HG03097 (cell line): ENCODE results near the gene MT1H.
"Not testable (repeated sequence)": the region's sequence is repeated elsewhere in the genome, so short reads cannot be mapped to it uniquely, and the experiment has no call there.

Experiments used
- ATAC-seq: cut with Tn5 transposase; IDR thresholded peaks from one replicate; pipeline ENCODE4 v1.9.1; 2021; ENCODE audit not compliant: unreplicated experiment, low FRiP score

MT1H gene

DNA sequence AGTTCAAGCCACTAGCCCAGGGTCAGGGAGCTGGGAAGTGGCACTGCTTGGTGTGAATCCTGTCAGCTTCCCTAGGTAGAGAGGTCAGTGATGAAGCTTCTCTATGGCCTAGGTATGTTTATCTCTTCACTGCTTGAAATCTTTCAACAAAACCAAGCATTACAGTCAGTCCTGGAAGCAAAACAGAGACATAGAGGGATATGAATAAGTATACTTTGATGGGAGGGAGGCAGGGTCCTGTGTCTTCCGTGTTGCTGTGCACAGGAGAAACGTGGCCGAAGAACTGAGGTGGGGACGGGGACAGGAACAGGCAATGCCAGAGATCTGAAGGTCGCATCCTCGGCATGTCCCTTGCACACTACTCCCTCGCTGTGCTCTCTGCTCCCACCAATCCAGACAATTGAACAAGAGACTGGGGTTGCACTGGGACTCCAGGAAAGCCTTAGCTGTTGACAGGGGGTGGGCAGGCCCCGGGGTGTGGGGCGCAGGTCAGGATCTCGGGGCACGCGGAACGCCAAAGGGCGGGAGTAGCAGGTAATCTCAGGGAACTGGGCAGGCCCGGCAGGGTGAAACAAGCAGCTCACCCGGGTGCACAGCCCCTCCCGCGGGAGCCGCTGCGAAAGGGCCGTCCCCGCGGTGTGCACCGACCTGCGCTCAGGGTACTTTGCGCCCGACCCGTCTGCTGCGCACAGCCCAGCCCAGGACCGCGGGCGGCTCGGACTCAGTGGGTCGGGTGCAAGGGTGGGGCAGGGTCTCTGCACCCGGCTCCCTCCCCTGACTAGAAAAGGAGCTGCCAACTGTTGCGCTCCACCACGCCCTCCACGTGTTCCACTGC, at the start of gene MT1H:
TSS of gene MT1H (plus strand) at position 810 of the 835 bp plus-strand sequence. CDS start 71 bp downstream, outside the sequence.
- no peak for ATAC-seq

DNA sequence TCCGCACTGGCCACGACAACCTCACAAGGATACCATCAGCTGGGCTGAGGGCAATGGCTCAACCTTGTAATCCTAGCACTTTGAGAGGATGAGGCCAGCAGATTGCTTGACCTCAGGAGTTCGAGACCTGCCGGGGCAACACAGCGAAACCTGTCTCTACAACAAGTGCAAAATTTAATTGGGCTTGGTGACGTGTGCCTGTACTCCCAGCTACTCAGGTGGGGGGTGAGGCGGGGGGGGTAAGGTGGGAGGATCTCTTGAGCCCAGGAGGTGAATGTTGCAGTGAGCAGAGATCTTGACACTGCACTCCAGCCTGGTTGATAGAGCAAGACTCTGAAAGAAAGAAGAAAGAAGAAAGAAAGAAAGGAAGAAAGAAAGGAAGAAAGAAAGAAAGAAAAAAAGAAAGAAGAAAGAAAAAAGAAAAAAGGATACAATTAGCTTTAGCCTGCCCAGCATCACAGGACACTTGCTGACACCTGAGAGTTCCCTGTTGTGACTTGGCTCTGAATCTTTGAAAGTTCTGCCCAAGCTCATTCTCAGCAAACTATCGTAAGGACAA, 49.2 kb upstream of the MT1H start:
- ATAC-seq: no peak

DNA sequence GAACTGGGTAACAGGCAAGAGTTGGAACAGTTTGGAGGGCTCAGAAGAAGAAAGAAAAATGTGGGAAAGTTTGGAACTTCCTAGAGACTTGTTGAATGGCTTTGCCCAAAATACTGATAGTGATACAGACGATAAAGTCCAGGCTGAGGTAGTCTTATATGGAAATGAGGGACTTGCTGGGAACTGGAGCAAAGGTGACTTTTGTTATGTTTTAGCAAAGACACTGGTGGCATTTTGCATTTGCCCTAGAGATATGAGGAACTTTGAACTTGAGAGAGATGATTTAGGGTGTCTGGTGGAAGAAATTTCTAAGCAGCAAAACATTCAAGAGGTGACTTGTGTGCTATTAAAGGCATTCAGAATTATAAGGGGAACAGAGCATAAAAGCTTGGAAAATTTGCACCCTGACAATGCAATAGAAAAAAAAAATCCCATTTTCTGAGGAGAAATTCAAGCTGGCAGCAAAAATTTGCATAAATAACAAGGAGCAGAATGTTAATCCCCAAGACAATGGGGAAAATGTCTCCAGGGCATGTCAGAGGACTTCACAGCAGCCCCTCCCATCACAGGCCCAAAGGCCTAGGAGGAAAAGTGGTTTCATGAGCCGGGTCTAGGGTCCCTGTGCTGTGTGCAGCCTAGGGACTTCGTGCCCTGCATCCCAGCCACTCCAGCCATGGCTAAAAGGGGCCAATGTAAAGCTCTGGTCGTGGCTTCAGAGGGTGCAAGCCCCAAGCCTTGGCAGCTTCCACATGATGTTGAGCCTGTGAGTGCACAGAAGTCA, 47.8 kb upstream of the MT1H start:
- not testable (repeated sequence) for ATAC-seq

DNA sequence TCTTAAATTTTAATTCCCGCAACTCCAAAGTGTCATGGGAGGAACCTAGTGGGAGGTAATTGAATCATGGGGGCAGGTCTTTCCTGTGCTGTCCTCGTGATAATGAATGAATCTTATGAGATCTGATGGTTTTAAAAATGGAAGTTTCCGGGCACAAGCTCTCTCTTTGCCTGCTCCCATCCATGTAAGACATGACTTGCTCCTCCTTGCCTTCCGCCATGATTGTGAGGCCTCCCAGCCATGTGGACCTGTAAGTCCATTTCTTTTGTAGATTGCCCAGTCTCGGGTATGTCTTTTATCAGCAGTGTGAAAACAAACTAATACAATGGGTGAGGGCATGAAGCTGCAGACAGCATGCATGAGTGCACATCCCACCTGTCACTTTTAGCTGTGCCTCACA, 46.4 kb upstream of the MT1H start:
- ATAC-seq: not testable (repeated sequence)

DNA sequence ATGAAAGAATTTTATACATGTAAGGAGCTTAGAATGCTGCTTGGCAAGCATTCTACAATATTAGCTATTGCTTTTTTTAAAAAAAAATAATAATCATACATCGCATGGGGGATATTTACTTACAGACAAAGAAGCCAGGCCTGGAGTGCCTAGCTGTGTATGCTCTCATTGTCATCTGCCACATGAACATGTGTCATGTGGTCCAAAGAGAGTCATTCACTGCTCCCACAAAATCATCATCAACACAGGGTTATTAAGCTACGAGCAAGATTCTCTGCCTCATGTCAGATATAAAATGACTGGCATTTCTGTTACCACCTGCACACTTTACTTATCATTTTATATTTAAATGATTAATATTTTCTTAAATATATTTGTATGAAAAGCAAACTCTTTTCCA, 46.0 kb upstream of the MT1H start:
- no peak for ATAC-seq

DNA sequence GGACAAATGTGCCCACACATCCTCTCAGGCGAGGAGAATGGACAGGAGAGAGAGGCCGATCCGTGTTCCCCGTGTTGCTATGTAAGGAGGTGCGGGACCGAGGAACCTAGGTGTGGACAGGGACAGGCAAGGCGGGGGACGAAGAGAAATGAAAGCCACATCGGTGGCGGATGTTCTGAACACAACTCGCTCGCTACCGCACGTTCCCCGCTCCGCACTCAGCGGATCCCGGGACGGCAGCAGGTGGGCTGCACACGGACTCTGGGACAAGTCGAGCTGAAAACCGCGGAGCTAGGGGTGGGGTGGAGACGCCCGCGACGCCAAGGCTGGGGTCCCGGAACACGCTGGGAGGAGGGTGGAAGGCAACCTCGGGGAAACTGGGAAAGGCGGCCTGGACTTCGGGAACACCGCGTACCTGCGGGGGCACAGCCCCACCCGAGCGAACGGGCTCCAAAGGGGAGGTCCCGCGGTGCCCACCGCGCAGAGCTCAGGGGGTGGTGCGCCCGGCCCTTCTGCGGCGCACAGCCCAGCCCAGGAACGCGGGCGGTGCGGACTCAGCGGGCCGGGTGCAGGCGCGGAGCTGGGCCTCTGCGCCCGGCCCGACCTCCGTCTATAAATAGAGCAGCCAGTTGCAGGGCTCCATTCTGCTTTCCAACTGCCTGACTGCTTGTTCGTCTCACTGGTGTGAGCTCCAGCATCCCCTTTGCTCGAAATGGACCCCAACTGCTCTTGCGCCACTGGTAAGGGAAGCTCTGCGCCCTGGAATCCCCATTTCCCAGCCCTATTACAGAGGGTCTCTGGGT, 44.3 kb upstream of the MT1H start, which contains the start of gene MT1E:
TSS of gene MT1E (plus strand) at position 642 of the 803 bp plus-strand sequence. CDS start at position 713, 71 bp downstream.
- ATAC-seq: peak; percentile 49

DNA sequence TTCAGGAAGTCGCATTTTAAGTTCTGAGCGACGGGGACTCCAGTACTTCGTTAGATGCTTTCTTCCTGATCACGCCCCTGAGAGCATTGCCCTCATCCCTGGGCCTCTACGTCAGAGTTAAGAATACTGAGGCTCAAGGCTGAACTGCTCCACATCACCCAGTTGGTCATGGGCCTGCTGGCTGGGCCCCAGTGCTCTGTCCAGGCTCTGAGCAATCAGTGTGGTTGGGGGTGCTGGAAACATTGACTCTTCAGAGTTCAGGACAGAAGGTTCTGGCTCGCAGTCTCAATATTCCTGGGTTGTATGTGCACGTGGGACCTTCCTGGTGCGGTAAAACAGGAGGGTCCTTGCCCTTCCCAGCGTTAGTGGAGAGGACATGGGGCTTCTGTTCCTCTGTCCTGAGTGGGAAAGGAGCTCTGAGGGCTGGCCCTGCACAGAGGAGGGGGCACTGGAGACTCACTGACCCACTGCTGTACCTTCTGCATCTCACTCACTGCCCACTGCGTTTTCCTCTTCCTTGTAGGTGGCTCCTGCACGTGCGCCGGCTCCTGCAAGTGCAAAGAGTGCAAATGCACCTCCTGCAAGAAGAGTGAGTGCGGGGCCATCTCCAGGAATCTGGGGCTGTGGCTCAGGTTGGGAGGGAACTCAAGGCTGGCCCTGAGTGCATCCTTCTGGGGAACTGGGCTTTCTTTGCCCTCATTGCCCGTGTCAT, 43.5 kb upstream of the MT1H start:
- ATAC-seq: no peak

DNA sequence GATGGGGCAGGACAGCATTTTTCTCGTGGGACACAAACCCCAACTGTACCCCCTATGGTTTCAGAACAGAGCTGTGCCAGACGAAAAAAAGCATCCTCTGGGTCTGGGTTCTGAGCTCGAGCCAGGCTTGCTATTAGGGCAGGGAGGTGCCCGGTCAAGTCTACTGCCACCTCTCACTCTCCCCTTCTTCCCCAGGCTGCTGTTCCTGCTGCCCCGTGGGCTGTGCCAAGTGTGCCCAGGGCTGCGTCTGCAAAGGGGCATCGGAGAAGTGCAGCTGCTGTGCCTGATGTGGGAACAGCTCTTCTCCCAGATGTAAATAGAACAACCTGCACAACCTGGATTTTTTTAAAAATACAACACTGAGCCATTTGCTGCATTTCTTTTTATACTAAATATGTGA, 42.9 kb upstream of the MT1H start:
- no peak for ATAC-seq

DNA sequence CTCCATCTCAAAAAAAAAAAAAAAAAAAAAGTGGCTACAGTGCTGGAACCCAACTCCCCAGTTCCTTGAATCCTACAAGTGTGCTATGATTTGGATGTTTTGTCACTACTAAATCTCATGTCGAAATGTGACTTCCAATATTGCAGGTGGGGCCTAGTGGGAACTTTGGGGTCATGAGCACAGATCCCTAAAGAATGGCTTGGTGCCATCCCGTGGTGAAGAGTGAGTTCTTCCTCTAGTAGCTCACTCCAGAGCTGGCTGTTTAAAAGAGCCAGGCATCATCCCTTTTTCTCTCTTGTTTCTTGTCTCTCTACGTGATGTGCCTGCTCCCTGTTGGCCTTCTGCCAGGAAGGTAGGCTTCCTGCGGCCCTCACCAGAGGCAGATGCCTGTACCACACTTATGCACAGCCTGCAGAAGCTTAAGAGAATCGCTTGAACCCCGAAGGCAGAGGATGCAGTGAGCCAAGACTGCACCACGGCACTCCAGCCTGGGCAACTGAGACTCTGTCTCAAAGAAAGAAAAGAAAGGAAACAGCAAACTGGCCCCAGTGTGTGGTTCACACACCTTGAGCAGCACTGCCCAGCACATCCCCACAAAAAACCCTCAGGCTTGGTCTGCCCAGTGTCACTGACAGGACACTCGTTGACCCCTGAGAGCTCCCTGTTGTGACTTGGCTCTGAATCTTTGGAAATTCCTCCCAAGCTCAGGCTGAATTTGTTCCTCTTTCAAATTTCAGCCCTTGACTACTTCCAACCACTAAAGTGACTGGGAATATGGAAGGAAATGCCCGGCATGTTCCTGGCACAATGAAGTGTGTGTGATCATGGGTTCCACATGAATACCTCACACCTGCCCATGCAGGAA, 40.9 kb upstream of the MT1H start:
- no peak for ATAC-seq

DNA sequence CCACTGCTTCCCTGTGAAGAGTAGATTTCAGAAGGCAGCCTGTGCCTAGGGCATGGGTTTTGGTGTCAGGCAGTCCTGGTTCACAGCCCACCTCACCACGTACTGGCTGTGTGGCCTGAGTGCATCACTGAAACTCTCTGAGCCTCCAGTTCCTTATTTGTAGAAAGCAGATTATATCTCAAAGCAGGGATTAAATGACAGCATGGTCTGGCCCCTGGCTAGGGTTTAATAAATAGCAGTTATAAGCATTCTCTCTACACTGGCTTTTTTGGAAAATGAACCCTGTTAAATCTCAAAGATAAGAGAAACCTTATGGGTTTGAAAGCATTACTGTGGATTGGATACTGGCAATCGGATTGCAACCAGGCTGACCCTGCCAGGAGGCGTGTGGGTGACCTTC, 40.1 kb upstream of the MT1H start:
- ATAC-seq: no peak

DNA sequence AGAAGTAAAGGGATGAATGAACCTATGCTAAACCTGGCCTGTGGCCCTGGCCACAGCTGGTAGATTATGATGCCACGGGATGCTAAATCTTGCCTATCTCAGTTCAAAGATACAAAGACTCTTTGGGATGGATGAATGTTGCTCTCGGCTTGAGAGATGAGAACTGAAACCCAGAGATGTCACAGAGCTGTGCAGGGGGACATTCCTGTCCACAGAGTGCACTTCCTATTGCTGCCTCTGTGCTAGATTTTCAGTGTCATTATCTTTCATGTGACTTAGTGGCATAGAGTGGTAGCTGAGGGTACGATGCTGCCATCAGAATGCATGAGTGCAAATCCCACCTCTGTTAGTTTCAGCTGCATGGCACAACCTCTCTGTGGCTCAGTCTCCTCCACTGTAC, 39.5 kb upstream of the MT1H start:
- peak; percentile 72 for ATAC-seq

DNA sequence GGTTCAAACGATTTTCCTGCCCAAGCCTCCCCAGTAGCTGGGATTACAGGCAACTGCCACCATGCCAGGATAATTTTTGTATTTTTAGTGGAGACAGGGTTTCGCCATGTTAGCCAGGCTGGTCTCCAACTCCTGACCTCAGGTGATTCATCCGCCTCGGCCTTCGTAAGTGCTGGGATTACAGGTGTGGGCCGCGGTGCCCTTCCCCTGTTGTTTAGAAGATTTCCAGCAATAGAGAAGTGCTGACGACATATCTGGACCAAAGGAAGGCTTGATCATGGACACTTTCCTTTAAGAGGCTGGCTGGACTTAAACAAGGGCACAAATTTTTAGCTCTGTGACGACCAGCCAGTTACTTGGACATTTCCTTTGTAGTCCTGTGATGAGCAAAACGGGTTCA, 38.4 kb upstream of the MT1H start:
- ATAC-seq: no peak

DNA sequence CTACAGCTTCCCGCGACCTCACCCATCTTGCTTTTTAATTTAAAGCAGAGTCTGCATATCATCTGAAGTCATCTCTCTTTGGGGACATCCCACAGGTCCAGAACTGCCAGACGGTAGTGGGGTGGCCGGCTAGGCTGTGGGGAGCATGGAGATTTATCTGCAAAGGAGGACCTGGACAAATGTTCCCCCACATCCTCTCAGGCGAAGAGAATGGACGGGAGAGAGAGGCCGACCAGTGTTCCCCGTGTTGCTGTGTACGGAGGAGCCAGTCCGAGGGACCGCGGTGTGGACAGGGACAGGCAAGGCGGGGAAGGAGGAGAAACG, 37.8 kb upstream of the MT1H start:
- no peak for ATAC-seq

DNA sequence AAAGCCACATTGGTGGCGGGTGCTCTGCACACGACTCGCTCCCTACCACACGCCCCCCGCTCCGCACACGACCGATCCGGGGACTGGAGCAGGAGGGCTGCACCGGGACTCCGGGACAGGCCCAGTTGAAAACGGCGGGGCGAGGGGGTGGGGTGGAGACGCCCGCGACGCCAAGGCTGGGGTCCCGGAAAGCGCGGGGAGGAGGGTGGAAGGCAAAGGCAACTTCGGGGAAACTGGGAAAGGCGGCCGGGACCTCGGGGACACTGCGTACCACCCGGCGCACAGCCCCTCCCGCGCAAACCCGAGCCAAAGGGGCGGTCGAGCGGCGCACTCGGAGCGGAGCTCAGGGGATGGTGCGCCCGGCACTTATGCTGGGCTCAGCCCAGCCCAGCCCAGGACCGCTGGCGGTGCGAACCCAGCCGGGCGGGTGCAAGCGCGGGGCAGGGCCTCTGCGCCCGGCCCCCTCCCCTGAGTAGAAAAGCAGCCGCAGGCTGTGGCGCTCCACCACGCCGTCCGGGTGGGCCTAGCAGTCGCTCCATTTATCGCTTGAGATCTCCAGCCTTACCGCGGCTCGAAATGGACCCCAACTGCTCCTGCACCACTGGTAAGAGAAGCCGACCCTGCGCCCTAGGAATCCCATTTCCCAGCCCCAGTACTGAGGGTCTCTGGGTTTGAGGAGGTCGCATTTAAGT, 37.3 kb upstream of the MT1H start, which contains the start of gene MT1M:
TSS of gene MT1M (plus strand) at position 504 of the 692 bp plus-strand sequence. CDS start at position 577, 73 bp downstream.
- ATAC-seq: no peak

DNA sequence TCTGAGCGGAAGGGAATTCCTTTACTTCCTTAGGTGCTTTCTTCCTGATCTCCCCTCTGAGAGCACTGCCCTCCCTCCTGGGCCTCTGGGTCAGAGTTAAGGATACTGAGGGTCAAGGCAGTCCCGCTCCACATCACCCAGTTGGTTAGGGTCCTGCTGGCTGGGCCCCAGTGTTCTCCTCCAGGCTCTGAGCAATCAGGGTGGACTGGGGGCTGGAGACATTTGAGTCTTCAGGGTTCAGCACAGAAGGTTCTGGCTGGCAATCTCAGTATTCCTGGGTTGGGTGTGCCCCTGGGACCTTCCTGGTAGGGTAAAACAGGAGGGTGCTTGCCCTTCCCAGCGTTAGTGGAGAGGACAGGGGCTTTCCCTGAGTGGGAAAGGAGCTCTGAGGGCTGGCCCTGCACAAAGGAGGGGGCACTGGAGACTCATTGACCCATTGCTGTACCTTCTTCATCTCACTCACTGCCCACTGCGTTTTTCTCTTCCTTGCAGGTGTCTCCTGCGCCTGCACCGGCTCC, 36.7 kb upstream of the MT1H start:
- ATAC-seq: no peak

DNA sequence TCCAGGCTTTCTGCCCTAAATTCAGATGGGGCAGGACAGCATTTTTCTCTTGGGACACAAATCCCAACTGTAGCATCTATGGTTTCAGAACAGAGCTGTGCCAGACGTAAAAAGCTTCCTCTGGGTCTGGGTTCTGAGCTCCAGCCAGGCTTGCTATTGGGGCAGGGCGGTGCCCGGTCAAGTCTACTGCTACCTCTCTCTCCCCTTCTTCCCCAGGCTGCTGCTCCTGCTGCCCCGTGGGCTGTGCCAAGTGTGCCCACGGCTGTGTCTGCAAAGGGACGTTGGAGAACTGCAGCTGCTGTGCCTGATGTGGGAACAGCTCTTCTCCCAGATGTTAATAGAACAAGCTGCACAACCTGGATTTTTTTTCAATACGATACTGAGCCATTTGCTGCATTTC, 36.1 kb upstream of the MT1H start:
- ATAC-seq: no peak

DNA sequence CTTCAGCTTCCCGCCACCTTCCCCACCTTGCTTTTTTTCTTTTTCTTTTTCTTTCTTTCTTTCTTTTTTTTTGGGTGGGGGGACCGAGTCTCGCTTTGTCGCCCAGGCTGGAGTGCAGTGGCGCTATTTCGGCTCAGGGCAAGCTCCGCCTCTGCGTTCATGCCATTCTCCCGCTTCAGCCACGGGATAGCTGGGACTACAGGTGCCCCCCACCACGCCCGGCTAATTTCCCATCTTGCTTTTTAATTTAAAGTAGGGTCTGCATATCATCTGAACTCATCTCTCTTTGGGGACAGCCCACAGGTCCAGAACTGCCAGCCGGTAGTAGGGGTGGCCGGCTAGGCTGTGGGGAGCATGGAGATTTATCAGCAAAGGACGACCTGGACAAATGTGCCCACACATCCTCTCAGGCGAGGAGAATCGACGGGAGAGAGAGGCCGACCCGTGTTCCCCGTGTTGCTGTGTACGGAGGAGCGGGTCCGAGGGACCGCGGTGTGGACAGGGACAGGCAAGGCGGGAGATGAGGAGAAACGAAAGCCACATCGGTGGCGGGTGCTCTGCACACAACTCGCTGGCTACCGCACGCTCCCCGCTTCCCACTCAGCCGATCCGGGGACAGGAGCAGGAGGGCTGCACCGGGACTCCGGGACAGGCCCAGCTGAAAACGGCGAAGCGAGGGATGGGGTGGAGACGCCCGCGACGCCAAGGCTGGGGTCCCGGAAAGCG, 34.7 kb upstream of the MT1H start:
- ATAC-seq: no peak
